Spleen (tissue), 13 donors: ENCODE measurements around the gene MBIP. TPM values are rescaled to one million over a fixed set of nuclear protein-coding genes. Genes with fewer than 3 reads are reported as not detected.

Experiments used
- DNase-seq: peaks from one replicate; pipeline ENCODE4 v3.0.0-alpha.2; 2020
- H3K27ac ChIP-seq, 8 donors: fragments of 200-600 bp; sonication (generic) in 7 of 8; 1 replicate in 4 of 8; 2 replicates in 4 of 8; pipeline versions ENCODE4 v1.5.0 to v1.8.0; 2016 to 2021; ENCODE audit warnings: inconsistent platforms in 4 of 8, mild to moderate bottlenecking in 4 of 8, moderate library complexity in 1 of 8
- H3K27me3 ChIP-seq, 7 donors: fragments of 200-600 bp; sonication (generic) in 6 of 7; replicated peaks in 1 of 7; 1 replicate in 4 of 7; 2 replicates in 3 of 7; pipeline versions ENCODE4 v1.5.0 to v1.8.0; 2016 to 2021; ENCODE audit warnings: inconsistent platforms in 3 of 7, mild to moderate bottlenecking in 1 of 7
- H3K36me3 ChIP-seq, 6 donors: fragments of 200-600 bp; sonication (generic) in 5 of 6; 1 replicate in 4 of 6; 2 replicates in 2 of 6; pipeline versions ENCODE4 v1.5.0 to v1.8.0; 2016 to 2021; ENCODE audit warnings: inconsistent platforms in 2 of 6
- H3K4me1 ChIP-seq, 6 donors: fragments of 200-600 bp; sonication (generic) in 5 of 6; 1 replicate in 3 of 6; 2 replicates in 3 of 6; pipeline versions ENCODE4 v1.5.0 to v1.8.0; 2016 to 2021; ENCODE audit warnings: inconsistent platforms in 3 of 6
- H3K4me3 ChIP-seq, 8 donors: fragments of 200-600 bp; sonication (generic) in 7 of 8; 1 replicate in 4 of 8; 2 replicates in 4 of 8; pipeline versions ENCODE4 v1.5.0 to v1.8.0; 2016 to 2021; ENCODE audit warnings: inconsistent platforms in 4 of 8, mild to moderate bottlenecking in 4 of 8, moderate library complexity in 2 of 8
- H3K9me3 ChIP-seq, 8 donors: fragments of 200-600 bp; sonication (generic) in 7 of 8; 1 replicate in 4 of 8; 2 replicates in 4 of 8; pipeline versions ENCODE4 v1.5.0 to v1.8.0; 2016 to 2021; ENCODE audit warnings: inconsistent platforms in 4 of 8
- POLR2A ChIP-seq, 3 donors: fragments of 450-650 bp; IDR thresholded peaks; one replicate each; pipeline ENCODE4 v1.5.1; 2017; ENCODE audit warnings: antibody characterized with exemption in 3 of 3, mild to moderate bottlenecking in 1 of 3
- POLR2AphosphoS5 ChIP-seq, 3 donors: sonication (generic); formaldehyde crosslinking; IDR thresholded peaks; one replicate each; pipeline ENCODE4 v1.5.1; 2017; ENCODE audit warnings: antibody characterized with exemption in 3 of 3
- WGBS, 5 donors: extraction: QIAGEN DNeasy Blood & Tissue Kit in 3 of 5; methylation state at CpG; one replicate each; pipeline versions ENCODE4 v1.1.5 to v1.1.7; 2013 to 2018; 5-methylcytosine and 5-hydroxymethylcytosine counted together
- intact Hi-C: fragments of 100-400 bp; cut with DNase I; formaldehyde crosslinking; loops from one replicate; pipeline ENCODE4 v1.15.0; 2023; ENCODE audit warnings: low total_unique reads
- long read RNA-seq, 2 donors: transcript quantifications; one replicate each; lab custom pipeline, GENCODE V29; 2026
- polyA plus RNA-seq, 3 donors: library from polyadenylated mRNA; stranded (reverse); fragments of 200-250 nt; gene quantifications; one replicate each; pipeline ENCODE4 v1.2.1, GENCODE V29; 2013
- total RNA-seq, 7 donors: library from RNA; depleted of rRNA in 3 of 7; stranded (reverse); fragments of >200 nt in 3 of 7; fragmentation: NEBNext Ultra II Directional in 4 of 7; extraction: Animal tissue kit (Norgen Biotek cat#: 25700) in 4 of 7; gene quantifications; one replicate each; pipeline versions ENCODE4 v1.1.0 to v1.2.1, GENCODE V29; 2016 to 2021
- TF ChIP-seq, protein P1 (sequence below), 11 experiments: fragments of 200-600 bp in 7 of 11; fragments of 450-650 bp in 4 of 11; sonication (generic) in 4 of 11; IDR thresholded peaks in 8 of 11; conservative IDR thresholded peaks in 3 of 11; 1 replicate in 7 of 11; 2 replicates in 4 of 11; pipeline versions ENCODE4 v1.4.0 to v1.8.0; 2016 to 2021; ENCODE audit warnings: antibody characterized with exemption in 11 of 11, inconsistent platforms in 4 of 11, mild to moderate bottlenecking in 1 of 11
- donor health status: healthy with polysubstance abuse.
- donor health status: DM: no; HTN: no; CAD: no; lungs with moderate emphysema.
- donor health status: DM: no; HTN: no; CAD: no.
- donor health status: Bipolar disorder and iron deficiency.
- donor health status: healthy.
- donor health status: DM: no; HTN: no; CAD: no.
- donor health status: DM: yes; HTN: yes; CAD: no.

The MBIP gene, protein sequence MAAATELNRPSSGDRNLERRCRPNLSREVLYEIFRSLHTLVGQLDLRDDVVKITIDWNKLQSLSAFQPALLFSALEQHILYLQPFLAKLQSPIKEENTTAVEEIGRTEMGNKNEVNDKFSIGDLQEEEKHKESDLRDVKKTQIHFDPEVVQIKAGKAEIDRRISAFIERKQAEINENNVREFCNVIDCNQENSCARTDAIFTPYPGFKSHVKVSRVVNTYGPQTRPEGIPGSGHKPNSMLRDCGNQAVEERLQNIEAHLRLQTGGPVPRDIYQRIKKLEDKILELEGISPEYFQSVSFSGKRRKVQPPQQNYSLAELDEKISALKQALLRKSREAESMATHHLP
- total RNA-seq (10 to 100 TPM; 13.4 to 23.8 (median 16.6) TPM), polyA plus RNA-seq (10 to 100 TPM; 13.2 to 15.4 (median 14.6) TPM)
- long read RNA-seq, donor 1, transcript MBIP-203 (9 exons, 1,648 nt) = major isoform, 7 of 17 reads
- long read RNA-seq, donor 1, partial matches to known transcripts = 6 of 17 reads
- long read RNA-seq, donor 1, other reads (novel, unspliced or antisense) = 0 of 17 reads
- long read RNA-seq, donor 2, partial matches to known transcripts = 0 of 8 reads
- long read RNA-seq, donor 2, other reads (novel, unspliced or antisense) = 0 of 8 reads

DNA sequence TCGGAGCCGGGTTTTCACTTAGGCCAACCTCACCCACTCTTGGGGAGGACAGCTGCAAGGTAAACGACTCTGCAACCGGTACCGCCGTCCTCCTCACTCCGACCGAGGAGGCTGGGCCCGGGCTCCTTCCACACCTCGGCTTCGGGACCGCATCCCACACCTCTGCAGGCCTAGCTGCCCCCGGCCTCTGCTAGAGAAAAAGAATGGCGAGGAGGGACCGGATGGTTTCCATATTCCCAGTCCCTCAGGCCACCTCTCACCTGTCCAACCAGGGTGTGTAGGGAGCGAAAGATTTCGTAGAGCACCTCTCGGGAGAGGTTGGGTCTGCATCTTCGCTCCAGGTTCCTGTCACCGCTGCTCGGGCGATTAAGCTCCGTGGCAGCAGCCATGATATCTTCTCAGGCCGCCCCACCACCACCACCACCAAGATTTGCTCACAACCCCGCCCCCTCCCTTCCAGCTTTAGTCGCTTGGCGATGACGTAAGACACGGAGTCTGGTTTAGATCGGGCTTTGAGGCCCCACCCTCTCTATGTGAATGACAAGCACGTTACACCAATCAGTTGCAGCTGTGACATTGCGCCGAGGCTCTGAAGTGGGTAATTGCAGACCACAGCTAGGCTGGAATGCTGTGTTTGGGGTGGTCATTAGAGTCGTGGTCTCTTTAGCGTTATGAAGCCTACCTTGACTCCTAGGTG is at the start of gene MBIP:
MBIP (minus strand) TSS at position 438 of the 697 bp plus-strand sequence; CDS start at position 389, 49 bp downstream.
- 0 to 1% (median 0%) methylated on average over 34 to 35 of the region's 35 CpGs for WGBS, 5 donors
- peak; percentile 92 for DNase-seq
- Histone ChIP-seq H3K4me1 (peaks cover 9 to 46% (median 23%) of the 10 kb centered on the region in 6 donors), H3K9me3 (no peaks in the 10 kb centered on the region), H3K27me3 (peaks cover 0 to 20% (median 0%) of the 10 kb centered on the region in 7 donors), H3K36me3 (no peaks in the 10 kb centered on the region), H3K4me3 (peak within 1 kb of the TSS; percentile 71 to 90 (median 82)), H3K27ac (peak within 1 kb of the TSS; percentile 5 to 84 (median 78))
- intact Hi-C loops = no loop called here
- TF ChIP-seq POLR2AphosphoS5 (IDR thresholded peaks at IDR 0.05) = peak; percentile 63 to 78 (median 68)
- peak in 1 of 3 donors; percentile 10 for TF ChIP-seq POLR2A (IDR thresholded peaks at IDR 0.05)
- TF ChIP-seq, protein P1, sequence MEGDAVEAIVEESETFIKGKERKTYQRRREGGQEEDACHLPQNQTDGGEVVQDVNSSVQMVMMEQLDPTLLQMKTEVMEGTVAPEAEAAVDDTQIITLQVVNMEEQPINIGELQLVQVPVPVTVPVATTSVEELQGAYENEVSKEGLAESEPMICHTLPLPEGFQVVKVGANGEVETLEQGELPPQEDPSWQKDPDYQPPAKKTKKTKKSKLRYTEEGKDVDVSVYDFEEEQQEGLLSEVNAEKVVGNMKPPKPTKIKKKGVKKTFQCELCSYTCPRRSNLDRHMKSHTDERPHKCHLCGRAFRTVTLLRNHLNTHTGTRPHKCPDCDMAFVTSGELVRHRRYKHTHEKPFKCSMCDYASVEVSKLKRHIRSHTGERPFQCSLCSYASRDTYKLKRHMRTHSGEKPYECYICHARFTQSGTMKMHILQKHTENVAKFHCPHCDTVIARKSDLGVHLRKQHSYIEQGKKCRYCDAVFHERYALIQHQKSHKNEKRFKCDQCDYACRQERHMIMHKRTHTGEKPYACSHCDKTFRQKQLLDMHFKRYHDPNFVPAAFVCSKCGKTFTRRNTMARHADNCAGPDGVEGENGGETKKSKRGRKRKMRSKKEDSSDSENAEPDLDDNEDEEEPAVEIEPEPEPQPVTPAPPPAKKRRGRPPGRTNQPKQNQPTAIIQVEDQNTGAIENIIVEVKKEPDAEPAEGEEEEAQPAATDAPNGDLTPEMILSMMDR (IDR thresholded peaks at IDR 0.05 in 8 of 11, conservative IDR thresholded peaks at IDR 0.05 in 3 of 11) = peak in 1 of 11 experiments; percentile 12

DNA sequence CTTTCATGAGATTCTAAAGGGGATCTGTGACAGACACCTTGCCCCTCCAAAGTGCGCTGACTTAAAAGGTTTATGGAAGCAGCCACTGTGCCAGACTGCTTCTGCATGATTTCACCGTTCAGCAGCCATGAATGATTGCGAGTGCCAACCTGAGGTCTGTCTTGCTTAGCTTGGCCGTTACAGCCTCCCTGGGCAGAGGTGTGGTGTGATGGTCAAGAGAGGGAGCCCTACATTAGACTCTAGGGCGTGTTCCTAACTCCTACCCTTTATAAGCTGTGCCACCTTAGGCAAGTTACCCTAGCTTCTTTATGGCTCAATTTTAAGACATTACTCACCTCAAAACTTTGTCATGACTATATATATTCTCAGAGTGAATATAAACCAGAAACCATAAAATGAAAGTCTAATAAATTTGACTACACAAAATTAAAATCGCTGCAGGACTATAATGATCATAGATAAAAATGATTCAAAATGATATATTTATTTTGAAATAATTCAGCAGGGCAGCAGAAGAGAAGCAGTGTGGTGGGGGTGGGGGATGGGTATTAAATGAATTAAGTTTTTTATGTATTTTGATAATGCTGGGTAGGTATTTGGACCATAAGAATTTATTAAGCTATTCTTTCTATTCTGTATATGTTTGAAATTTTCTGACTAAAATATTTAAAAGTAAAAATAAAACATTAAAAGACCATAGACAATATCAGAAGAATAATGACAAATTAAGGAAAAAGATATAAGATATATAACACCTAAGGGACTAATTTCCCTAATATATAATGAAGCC is 47.7 kb upstream of the MBIP start:
- Histone ChIP-seq H3K4me3 (no peak overlapping the region), H3K4me1 (no peaks in the 10 kb centered on the region), H3K36me3 (no peaks in the 10 kb centered on the region), H3K27me3 (peaks cover 0 to 10% (median 0%) of the 10 kb centered on the region in 7 donors), H3K27ac (no peak overlapping the region), H3K9me3 (no peaks in the 10 kb centered on the region)
- WGBS, 5 donors = 65 to 87% (median 80%) methylated on average over 6 of the region's 6 CpGs
- no peak for TF ChIP-seq POLR2A (IDR thresholded peaks at IDR 0.05)
- no peak for TF ChIP-seq POLR2AphosphoS5 (IDR thresholded peaks at IDR 0.05)
- TF ChIP-seq, protein P1 (IDR thresholded peaks at IDR 0.05 in 8 of 11, conservative IDR thresholded peaks at IDR 0.05 in 3 of 11) = no peak
- intact Hi-C loops = no loop called here
- DNase-seq = no peak

DNA sequence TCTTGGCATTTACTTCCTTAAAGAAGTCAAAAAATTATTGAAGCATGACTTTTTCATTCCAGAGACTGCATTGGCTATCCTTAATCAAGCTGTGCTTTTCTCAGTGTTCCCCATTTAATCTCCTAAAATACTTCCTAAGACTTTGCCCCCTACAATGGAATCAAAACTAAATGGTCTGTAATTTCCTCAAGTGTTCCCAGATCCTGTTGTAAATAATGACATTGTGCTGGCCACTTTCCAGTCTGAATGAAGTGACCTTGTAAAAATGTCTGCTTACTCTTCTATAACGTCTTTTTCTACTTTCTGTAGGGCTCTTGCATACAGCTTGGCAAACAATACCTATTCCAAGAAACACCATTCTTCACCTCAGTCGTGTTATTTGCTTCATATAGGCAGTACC is 45.3 kb upstream of the MBIP start:
- H3K27ac ChIP-seq = no peak overlapping the region
- no peak for DNase-seq
- WGBS, 5 donors = 39 to 52% (median 45%) methylated on average over 2 of the region's 2 CpGs
- no peaks in the 10 kb centered on the region for H3K4me1 ChIP-seq
- H3K27me3 ChIP-seq = peaks cover 0 to 10% (median 0%) of the 10 kb centered on the region in 7 donors
- H3K36me3 ChIP-seq = no peaks in the 10 kb centered on the region
- H3K9me3 ChIP-seq = no peaks in the 10 kb centered on the region
- no peak overlapping the region for H3K4me3 ChIP-seq
- TF ChIP-seq, protein P1 (IDR thresholded peaks at IDR 0.05 in 8 of 11, conservative IDR thresholded peaks at IDR 0.05 in 3 of 11) = no peak
- TF ChIP-seq POLR2AphosphoS5 (IDR thresholded peaks at IDR 0.05) = no peak
- TF ChIP-seq POLR2A (IDR thresholded peaks at IDR 0.05) = no peak
- intact Hi-C loops = no loop called here
